ENCODE data around the gene NLRP7. TPM values are rescaled to one million over a fixed set of nuclear protein-coding genes. Genes with fewer than 3 reads are reported as not detected.
"Not testable (repeated sequence)": the region's sequence is repeated elsewhere in the genome, so short reads cannot be mapped to it uniquely, and the experiment has no call there.

Gene NLRP7
- 0.10 TPM for total RNA-seq

DNA sequence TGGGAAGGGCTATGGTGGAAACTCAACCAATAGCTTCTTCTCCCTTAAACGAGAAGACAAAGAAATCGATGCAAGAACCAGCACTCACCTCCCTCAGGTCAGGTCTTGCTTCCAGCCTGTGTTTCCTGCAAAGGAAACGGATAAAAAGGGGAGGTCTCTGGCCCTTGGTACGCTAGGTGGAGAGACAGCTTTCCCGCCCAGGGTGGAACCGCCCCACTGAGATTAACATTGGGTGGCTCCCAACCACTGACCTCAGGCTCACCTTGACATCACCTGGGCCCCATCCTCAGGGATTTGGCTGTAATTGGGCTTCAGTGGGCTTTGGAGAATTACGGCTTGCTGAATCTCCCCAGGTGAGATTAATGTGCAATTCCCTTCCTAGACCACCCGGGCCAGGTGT, at the start of gene NLRP7:
Gene NLRP7 (minus strand): TSS at position 150 of the 400 bp plus-strand sequence.
- no peak within 1 kb of the TSS for H3K4me3 ChIP-seq (ENCODE audit: low read length)

DNA sequence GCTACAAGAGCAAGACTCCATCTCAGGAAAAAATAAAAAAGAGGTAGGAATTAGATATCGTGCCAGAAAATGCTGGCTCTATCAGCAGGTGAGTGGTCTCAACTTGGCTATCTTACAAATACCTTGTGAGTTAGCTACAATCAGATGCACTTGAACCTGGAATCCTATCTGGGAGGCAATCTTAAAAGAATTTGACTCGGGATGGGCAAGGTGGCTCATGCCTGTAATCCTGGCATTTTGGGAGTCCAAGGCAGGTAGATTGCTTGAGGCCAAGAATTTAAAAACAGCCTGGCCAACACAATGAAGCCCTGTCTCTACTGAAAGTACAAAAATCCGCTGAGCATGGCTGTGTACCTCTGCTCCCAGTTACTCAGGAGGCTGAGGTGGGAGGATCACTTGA, 48.2 kb upstream of the NLRP7 start:
- no peaks in the 10 kb centered on the region for H3K4me1 ChIP-seq (ENCODE audit: insufficient read depth, low read length)
- no peak overlapping the region for H3K4me3 ChIP-seq (ENCODE audit: low read length)
- H3K27me3 ChIP-seq (ENCODE audit: insufficient read depth, low read length), result no peaks in the 10 kb centered on the region
- no peaks in the 10 kb centered on the region for H3K9me3 ChIP-seq (ENCODE audit: low read depth, low read length)

More for the DNA sequence above, at the start of gene NLRP7:
- H3K4me1 ChIP-seq (ENCODE audit: insufficient read depth, low read length), result peaks cover 6% of the 10 kb centered on the region
- no peaks in the 10 kb centered on the region for H3K27me3 ChIP-seq (ENCODE audit: insufficient read depth, low read length)
- no peaks in the 10 kb centered on the region for H3K9me3 ChIP-seq (ENCODE audit: low read depth, low read length)

DNA sequence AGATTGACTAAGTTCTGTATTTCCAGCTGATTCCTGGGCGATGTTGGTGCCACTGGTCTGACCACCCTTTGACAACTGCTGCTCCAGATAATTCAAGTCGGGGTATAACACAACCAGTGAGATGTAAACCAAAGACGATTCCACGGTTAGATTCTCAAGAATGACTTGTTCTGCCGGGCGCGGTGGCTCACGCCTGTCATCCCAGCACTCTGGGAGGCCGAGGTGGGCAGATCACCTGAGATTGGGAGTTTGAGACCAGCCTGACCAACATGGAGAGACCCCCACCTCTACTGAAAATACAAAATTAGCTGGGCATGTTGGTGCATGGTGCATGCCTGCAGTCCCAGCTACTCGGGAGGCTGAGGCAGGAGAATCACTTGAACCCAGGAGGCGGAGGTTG, 42.2 kb upstream of the NLRP7 start:
- not testable (repeated sequence) for H3K27me3 ChIP-seq (ENCODE audit: insufficient read depth, low read length); H3K4me1 ChIP-seq (ENCODE audit: insufficient read depth, low read length); H3K9me3 ChIP-seq (ENCODE audit: low read depth, low read length); H3K4me3 ChIP-seq (ENCODE audit: low read length)

DNA sequence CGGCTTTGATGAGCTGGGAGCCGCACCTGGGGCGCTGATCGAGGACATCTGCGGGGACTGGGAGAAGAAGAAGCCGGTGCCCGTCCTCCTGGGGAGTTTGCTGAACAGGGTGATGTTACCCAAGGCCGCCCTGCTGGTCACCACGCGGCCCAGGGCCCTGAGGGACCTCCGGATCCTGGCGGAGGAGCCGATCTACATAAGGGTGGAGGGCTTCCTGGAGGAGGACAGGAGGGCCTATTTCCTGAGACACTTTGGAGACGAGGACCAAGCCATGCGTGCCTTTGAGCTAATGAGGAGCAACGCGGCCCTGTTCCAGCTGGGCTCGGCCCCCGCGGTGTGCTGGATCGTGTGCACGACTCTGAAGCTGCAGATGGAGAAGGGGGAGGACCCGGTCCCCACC, 35.2 kb upstream of the NLRP7 start:
- not testable (repeated sequence) for H3K4me1 ChIP-seq (ENCODE audit: insufficient read depth, low read length); H3K4me3 ChIP-seq (ENCODE audit: low read length); H3K9me3 ChIP-seq (ENCODE audit: low read depth, low read length); H3K27me3 ChIP-seq (ENCODE audit: insufficient read depth, low read length)

DNA sequence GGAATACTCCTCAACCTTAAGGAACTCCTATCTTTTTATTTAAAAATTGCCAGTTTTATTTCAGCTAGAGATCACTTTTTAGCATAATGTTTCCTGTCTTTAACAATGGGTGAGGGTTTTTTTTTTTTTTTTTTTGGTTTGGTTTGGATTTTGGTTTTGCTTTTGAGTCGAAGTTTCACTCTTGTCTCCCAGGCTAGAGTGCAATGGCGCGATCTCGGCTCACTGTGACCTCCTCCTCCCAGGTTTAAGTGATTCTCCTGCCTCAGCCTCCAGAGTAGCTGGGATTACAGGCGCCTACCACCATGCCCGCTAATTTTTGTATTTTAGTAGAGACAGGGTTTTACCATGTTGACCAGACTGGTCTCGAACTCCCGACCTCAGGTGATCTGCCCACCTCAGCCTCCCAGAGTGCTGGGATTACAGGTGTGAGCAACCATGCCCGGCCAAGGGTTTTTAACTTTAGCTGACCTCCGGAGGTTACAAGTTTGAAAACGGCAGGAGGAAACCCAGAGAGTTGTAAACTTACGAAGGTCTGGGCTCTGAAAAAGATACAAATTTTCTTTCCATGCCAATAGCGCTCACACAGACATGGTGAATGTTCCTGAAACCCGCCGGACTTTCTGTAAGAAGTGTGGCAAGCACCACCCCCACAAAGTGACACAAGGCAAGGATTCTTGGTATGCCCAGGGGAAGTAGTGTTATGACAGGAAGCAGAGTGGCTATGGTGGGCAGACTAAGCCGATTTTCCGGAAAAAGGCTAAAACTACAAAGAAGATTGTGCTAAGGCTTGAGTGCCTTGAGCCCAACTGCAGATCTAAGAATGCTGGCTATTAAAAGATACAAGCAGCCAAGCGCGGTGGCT, 26.1 kb upstream of the NLRP7 start:
- H3K4me3 ChIP-seq (ENCODE audit: low read length); H3K9me3 ChIP-seq (ENCODE audit: low read depth, low read length): not testable (repeated sequence)

DNA sequence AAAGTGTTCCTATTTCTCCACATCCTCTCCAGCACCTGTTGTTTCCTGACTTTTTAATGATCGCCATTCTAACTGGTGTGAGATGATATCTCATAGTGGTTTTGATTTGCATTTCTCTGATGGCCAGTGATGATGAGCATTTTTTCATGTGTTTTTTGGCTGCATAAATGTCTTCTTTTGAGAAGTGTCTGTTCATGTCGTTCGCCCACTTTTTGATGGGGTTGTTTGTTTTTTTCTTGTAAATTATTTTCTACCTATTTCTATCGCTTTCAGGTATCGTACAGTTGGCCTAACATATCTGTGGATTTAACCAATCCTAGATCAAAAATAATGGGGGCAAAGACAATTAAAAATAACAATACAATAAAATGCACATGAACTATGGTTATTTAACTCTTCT, 24.1 kb upstream of the NLRP7 start:
- H3K9me3 ChIP-seq (ENCODE audit: low read depth, low read length); H3K27me3 ChIP-seq (ENCODE audit: insufficient read depth, low read length); H3K4me3 ChIP-seq (ENCODE audit: low read length): not testable (repeated sequence)
- H3K4me1 ChIP-seq (ENCODE audit: insufficient read depth, low read length), result peaks cover 24% of the 10 kb centered on the region

More for the DNA sequence above, 26.1 kb upstream of the NLRP7 start:
- H3K4me1 ChIP-seq (ENCODE audit: insufficient read depth, low read length), result peaks cover 17% of the 10 kb centered on the region
- H3K27me3 ChIP-seq (ENCODE audit: insufficient read depth, low read length), result not testable (repeated sequence)

DNA sequence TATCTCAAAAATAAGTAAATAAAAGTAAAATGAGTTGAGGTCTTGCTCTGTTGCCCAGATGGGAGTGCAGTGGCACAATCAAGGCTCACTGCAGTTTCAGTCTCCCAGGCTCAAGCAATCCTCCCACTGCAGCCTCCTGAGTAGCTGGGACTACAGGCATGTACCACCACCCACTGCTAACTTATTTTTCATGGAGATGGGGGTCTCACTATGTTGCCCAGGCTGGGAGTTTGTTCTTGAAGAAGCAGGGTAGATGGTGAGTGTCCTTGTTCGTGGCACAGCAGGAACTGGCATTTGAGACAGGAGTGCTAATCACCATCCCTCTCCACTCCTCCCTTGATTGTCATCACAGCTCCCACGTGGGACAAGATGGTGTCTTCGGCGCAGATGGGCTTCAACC, 22.3 kb upstream of the NLRP7 start:
- Histone ChIP-seq H3K4me3 (ENCODE audit: low read length) (no peak overlapping the region), H3K4me1 (ENCODE audit: insufficient read depth, low read length) (peaks cover 24% of the 10 kb centered on the region)

DNA sequence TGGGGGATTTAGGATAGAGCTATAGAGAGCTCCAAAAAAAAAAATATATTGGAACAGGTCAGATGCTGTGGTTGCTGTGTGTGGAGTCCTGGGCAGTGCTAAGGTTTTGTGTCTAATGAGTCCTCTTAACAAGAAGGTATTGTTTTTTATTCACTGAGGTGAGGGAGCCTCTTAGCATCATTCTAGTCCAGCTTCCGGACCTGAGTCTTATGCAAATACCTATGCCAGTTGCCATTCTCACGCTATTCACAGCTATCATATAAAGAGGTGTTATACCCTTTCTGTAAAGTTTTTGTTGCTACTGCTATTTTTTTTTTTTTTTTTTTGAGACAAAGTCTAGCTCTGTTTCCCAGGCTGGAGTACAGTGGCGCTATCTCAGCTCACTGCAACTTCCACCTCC, 20.3 kb upstream of the NLRP7 start:
- Histone ChIP-seq H3K4me1 (ENCODE audit: insufficient read depth, low read length) (peaks cover 9% of the 10 kb centered on the region), H3K4me3 (ENCODE audit: low read length) (no peak overlapping the region), H3K27me3 (ENCODE audit: insufficient read depth, low read length) (no peaks in the 10 kb centered on the region), H3K9me3 (ENCODE audit: low read depth, low read length) (no peaks in the 10 kb centered on the region)

More for the DNA sequence above, 22.3 kb upstream of the NLRP7 start:
- Histone ChIP-seq H3K9me3 (ENCODE audit: low read depth, low read length) (no peaks in the 10 kb centered on the region), H3K27me3 (ENCODE audit: insufficient read depth, low read length) (no peaks in the 10 kb centered on the region)

DNA sequence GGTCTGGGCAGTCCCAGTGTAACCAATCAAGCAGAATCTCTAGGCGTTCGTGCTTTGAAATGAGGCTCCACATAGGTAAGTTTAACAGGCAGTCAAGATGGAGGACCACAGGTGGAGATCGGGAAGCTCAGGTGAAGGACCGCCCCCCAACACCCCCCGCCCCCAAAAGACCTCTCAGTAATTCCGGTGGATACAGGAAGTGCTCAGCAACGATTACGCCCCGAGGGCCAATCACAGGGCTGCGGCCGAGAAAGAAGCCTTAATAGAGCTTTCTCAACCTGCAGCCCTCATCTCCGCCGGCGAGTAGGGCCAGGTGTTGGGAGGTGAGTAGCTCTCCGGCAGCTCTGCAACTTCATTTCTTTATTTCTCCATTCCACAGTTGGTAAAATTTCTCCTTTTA, 17.7 kb upstream of the NLRP7 start:
- H3K4me3 ChIP-seq (ENCODE audit: low read length); H3K27me3 ChIP-seq (ENCODE audit: insufficient read depth, low read length); H3K9me3 ChIP-seq (ENCODE audit: low read depth, low read length); H3K4me1 ChIP-seq (ENCODE audit: insufficient read depth, low read length): not testable (repeated sequence)

DNA sequence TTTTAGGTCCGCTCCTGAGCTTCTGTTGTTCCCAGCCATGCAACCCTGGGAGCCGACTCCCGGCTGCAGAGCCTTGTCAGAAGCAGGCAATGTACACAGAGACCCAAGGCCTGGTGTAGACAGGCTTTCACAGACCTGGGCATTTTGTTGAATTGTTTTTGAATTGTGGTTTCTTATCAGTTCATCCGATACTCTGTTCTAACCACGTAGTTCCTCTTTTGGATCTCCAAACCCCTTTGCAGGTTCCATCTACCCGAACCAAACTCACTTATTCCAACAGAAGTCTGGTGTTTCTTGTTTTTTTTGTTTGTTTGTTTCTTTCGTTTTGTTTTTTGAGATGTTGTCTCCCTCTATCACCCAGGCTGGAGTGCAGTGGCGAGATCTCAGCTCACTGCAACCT, 12.5 kb upstream of the NLRP7 start:
- no peaks in the 10 kb centered on the region for H3K27me3 ChIP-seq (ENCODE audit: insufficient read depth, low read length)
- H3K9me3 ChIP-seq (ENCODE audit: low read depth, low read length), result no peaks in the 10 kb centered on the region
- no peak overlapping the region for H3K4me3 ChIP-seq (ENCODE audit: low read length)
- peaks cover 21% of the 10 kb centered on the region for H3K4me1 ChIP-seq (ENCODE audit: insufficient read depth, low read length)

DNA sequence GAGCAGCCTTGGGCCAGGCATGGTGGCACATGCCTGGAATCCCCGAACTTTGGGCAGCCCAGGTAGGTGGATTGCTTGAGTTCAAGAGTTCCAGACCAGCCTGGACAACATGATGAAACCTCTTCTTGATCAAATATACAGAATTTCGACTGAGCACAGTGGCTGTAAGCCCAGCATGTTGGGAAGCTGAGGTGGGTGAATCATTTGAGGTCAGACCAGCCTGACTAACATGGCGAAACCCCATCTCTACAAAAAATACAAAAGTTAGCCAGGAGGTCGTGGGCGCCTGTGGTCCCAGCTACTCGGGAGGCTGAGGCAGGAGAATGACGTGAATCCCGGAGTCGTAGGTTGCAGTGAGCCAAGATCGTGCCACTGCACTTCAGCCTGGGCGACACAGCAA, 8.0 kb upstream of the NLRP7 start:
- no peak overlapping the region for H3K4me3 ChIP-seq (ENCODE audit: low read length)
- H3K9me3 ChIP-seq (ENCODE audit: low read depth, low read length), result no peaks in the 10 kb centered on the region
- H3K27me3 ChIP-seq (ENCODE audit: insufficient read depth, low read length), result no peaks in the 10 kb centered on the region
- peaks cover 34% of the 10 kb centered on the region for H3K4me1 ChIP-seq (ENCODE audit: insufficient read depth, low read length)

DNA sequence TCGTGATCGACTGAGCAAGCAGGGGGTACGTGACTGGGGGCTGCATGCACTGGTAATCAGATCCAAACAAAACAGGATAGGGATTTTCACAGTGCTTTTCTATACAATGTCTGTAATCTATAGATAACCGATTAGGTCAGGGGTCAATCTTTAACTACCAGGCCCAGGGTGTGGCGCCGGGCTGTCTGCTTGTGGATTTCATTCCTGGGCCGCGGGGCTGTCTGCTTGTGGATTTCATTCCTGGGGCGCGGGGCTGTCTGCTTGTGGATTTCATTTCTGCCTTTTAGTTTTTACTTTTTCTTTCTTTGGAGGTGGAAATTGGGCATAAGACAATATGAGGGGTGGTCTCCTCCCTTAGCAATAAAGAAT, 6.0 kb upstream of the NLRP7 start:
- not testable (repeated sequence) for H3K27me3 ChIP-seq (ENCODE audit: insufficient read depth, low read length); H3K9me3 ChIP-seq (ENCODE audit: low read depth, low read length); H3K4me3 ChIP-seq (ENCODE audit: low read length)
- H3K4me1 ChIP-seq (ENCODE audit: insufficient read depth, low read length), result peaks cover 14% of the 10 kb centered on the region

DNA sequence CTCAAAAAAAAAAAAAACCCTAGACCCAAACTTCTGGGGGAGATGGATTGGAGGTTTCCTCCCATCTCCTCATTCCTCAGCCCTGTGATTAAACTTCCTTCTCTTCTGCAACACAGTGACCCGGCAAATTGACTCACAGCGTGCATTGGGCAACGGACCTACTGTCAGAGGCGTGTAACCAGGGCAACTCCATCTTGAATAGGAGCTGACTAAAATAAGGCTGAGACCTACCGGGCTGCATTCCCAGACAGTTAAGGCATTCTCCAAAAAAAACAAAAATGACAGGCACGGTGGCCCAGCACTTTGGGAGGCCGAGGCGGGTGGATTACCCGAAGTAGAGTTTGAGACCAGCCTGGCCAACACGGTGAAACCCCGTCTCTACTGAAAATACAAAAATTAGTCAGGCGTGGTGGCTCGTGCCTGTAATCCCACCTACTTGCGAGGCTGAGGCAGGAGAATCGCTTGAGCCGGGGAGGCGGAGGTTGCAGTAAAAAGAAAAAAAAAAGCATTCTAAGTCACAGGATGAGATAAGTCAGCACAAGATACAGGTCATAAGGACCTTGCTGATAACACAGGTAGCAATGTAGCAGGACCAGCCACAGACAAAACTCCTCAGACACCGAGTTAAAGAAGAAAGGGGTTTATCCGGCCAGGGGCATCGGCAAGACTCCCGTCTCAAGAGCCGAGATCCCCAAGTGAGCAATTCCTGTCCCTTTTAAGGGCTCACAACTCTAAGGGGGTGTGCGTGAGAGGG, 5.4 kb upstream of the NLRP7 start:
- Histone ChIP-seq H3K27me3 (ENCODE audit: insufficient read depth, low read length) (no peaks in the 10 kb centered on the region), H3K9me3 (ENCODE audit: low read depth, low read length) (no peaks in the 10 kb centered on the region), H3K4me1 (ENCODE audit: insufficient read depth, low read length) (peaks cover 13% of the 10 kb centered on the region), H3K4me3 (ENCODE audit: low read length) (no peak overlapping the region)

DNA sequence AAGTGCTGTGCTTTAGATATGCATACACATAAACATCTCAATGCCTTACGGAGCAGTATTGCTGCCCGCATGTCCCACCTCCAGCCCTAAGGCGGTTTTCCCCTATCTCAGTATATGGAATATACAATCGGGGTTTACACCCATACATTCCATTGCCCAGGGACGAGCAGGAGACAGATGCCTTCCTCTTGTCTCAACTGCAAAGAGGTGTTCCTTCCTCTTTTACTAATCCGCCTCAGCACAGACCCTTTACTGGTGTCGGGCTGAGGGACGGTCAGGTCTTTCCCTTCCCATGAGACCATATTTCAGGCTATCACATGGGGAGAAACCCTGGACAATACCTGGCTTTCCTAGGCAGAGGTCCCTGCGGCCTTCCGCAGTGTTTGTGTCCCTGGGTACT, 3.2 kb upstream of the NLRP7 start:
- peaks cover 13% of the 10 kb centered on the region for H3K4me1 ChIP-seq (ENCODE audit: insufficient read depth, low read length)
- not testable (repeated sequence) for H3K9me3 ChIP-seq (ENCODE audit: low read depth, low read length)

DNA sequence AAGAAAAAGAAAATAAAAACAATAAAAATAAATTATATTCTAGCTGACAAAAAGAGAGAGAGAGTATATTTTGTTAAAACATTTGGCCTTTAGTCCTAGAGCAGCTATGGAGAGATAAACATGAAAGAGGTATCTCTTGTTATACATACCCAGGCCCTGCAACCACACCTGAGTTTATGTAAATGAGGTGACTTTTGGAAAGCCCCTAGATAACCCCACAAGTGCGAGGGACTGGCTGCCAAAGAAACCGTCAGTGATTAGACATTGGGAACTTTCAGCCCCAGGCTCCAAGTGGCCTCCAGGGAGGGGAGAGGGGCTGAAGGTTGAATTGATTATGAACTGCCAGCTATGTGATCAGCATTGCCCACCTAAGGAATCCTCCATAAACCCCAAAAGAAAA, 2.1 kb upstream of the NLRP7 start:
- peaks cover 13% of the 10 kb centered on the region for H3K4me1 ChIP-seq (ENCODE audit: insufficient read depth, low read length)
- no peaks in the 10 kb centered on the region for H3K27me3 ChIP-seq (ENCODE audit: insufficient read depth, low read length)
- H3K9me3 ChIP-seq (ENCODE audit: low read depth, low read length), result no peaks in the 10 kb centered on the region
- no peak overlapping the region for H3K4me3 ChIP-seq (ENCODE audit: low read length)

More for the DNA sequence above, 3.2 kb upstream of the NLRP7 start:
- H3K4me3 ChIP-seq (ENCODE audit: low read length); H3K27me3 ChIP-seq (ENCODE audit: insufficient read depth, low read length): not testable (repeated sequence)

Data from mononuclear cell (primary cell).